GM21526 (cell line): ENCODE measurements around the gene RHBDL3.
"Not testable (repeated sequence)": the region's sequence is repeated elsewhere in the genome, so short reads cannot be mapped to it uniquely, and the experiment has no call there.

Experiments
- ATAC-seq: cut with Tn5 transposase; IDR thresholded peaks from one replicate; pipeline ENCODE4 v1.9.1; 2021; ENCODE audit warnings: moderate library complexity; ENCODE audit not compliant: unreplicated experiment, low FRiP score

The RHBDL3 gene

GRCh38 chr17:32289471-32290070 lies 23.9 kb downstream of the RHBDL3 start:
- ATAC-seq, result no peak

- ATAC-seq, result no peak
Measured at GRCh38 chr17:32292094-32292493, 26.5 kb downstream of the RHBDL3 start.

GRCh38 chr17:32297424-32297823 lies 31.8 kb downstream of the RHBDL3 start:
- ATAC-seq, result no peak

- no peak for ATAC-seq
Measured at GRCh38 chr17:32297860-32298259, 32.2 kb downstream of the RHBDL3 start.

- no peak for ATAC-seq
Measured at GRCh38 chr17:32298298-32298697, 32.7 kb downstream of the RHBDL3 start.

- ATAC-seq, result no peak
Measured at GRCh38 chr17:32298721-32299579, 33.3 kb downstream of the RHBDL3 start.

- ATAC-seq, result no peak
Measured at GRCh38 chr17:32299580-32300164, 34.0 kb downstream of the RHBDL3 start.

- no peak for ATAC-seq
Measured at GRCh38 chr17:32302037-32302436, 36.4 kb downstream of the RHBDL3 start.

GRCh38 chr17:32302860-32303649 lies 37.4 kb downstream of the RHBDL3 start:
- ATAC-seq, result no peak

- no peak for ATAC-seq
Measured at GRCh38 chr17:32303781-32304288, 38.2 kb downstream of the RHBDL3 start.

GRCh38 chr17:32305049-32305448 lies 39.4 kb downstream of the RHBDL3 start:
- ATAC-seq, result no peak

GRCh38 chr17:32307658-32308057 lies 42.0 kb downstream of the RHBDL3 start:
- ATAC-seq, result no peak

- no peak for ATAC-seq
Measured at GRCh38 chr17:32311028-32311536, 45.5 kb downstream of the RHBDL3 start.

GRCh38 chr17:32314636-32315035 lies 49.0 kb downstream of the RHBDL3 start:
- no peak for ATAC-seq

GRCh38 chr17:32315171-32315570 lies 49.5 kb downstream of the RHBDL3 start:
- ATAC-seq, result no peak

GRCh38 chr17:32316653-32317052 lies 51.0 kb downstream of the RHBDL3 start:
- not testable (repeated sequence) for ATAC-seq

- no peak for ATAC-seq
Measured at GRCh38 chr17:32317353-32317752, 51.7 kb downstream of the RHBDL3 start.

GRCh38 chr17:32318071-32318470 lies 52.4 kb downstream of the RHBDL3 start:
- no peak for ATAC-seq

- peak; percentile 63 for ATAC-seq
Measured at GRCh38 chr17:32319548-32319905, 53.9 kb downstream of the RHBDL3 start.

GRCh38 chr17:32320080-32320479 lies 54.4 kb downstream of the RHBDL3 start:
- not testable (repeated sequence) for ATAC-seq
